Measurements from ENCODE around the gene EMILIN2. TPM values are rescaled to one million over a fixed set of nuclear protein-coding genes. Genes with fewer than 3 reads are reported as not detected.
A peak's percentile ranks its signal among the peaks of the same experiment; 100 is the strongest.

Gene EMILIN2
- total RNA-seq, 2 donors from 2014 or later, result 33.6 to 38.6 TPM

DNA sequence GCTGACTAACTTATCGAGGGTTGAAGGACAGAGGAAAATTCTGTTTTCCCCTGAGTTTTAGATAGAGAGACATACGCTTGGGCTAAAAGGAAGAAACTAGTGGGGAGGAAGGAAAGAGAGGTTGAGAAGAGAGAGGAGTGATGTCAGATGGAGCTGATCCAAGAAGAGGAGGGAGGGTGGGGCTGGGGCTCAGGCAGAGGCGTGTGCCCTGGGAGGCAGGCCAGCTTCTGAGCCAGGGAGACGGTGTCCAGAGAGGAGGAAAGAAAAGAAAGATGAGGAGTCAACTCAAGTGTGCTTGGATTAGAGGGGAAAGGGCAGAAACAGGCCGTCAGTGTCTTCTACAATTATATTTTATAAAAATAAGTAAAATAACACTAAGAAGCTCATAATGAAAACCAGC, 56.2 kb downstream of the EMILIN2 start:
- Histone ChIP-seq H3K4me3 (no peak overlapping the region), H3K9me3 (no peaks in the 10 kb centered on the region), H3K27me3 (replicated peaks; ENCODE audit: insufficient read depth) (no peaks in the 10 kb centered on the region), H3K36me3 (no peaks in the 10 kb centered on the region), H3K27ac (no peak overlapping the region), H3K4me1 (replicated peaks) (no peaks in the 10 kb centered on the region)
- 24% methylated on average over 5 of the region's 5 CpGs for WGBS
- no peak for DNase-seq (ENCODE audit: low spot score)
- TF ChIP-seq POLR2AphosphoS5 (IDR thresholded peaks at IDR 0.05), result no peak
- TF ChIP-seq, protein P1, sequence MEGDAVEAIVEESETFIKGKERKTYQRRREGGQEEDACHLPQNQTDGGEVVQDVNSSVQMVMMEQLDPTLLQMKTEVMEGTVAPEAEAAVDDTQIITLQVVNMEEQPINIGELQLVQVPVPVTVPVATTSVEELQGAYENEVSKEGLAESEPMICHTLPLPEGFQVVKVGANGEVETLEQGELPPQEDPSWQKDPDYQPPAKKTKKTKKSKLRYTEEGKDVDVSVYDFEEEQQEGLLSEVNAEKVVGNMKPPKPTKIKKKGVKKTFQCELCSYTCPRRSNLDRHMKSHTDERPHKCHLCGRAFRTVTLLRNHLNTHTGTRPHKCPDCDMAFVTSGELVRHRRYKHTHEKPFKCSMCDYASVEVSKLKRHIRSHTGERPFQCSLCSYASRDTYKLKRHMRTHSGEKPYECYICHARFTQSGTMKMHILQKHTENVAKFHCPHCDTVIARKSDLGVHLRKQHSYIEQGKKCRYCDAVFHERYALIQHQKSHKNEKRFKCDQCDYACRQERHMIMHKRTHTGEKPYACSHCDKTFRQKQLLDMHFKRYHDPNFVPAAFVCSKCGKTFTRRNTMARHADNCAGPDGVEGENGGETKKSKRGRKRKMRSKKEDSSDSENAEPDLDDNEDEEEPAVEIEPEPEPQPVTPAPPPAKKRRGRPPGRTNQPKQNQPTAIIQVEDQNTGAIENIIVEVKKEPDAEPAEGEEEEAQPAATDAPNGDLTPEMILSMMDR (IDR thresholded peaks at IDR 0.05), result no peak
- TF ChIP-seq POLR2A (IDR thresholded peaks at IDR 0.05), result no peak
- intact Hi-C loops (cut with DNase I), result no loop called here

DNA sequence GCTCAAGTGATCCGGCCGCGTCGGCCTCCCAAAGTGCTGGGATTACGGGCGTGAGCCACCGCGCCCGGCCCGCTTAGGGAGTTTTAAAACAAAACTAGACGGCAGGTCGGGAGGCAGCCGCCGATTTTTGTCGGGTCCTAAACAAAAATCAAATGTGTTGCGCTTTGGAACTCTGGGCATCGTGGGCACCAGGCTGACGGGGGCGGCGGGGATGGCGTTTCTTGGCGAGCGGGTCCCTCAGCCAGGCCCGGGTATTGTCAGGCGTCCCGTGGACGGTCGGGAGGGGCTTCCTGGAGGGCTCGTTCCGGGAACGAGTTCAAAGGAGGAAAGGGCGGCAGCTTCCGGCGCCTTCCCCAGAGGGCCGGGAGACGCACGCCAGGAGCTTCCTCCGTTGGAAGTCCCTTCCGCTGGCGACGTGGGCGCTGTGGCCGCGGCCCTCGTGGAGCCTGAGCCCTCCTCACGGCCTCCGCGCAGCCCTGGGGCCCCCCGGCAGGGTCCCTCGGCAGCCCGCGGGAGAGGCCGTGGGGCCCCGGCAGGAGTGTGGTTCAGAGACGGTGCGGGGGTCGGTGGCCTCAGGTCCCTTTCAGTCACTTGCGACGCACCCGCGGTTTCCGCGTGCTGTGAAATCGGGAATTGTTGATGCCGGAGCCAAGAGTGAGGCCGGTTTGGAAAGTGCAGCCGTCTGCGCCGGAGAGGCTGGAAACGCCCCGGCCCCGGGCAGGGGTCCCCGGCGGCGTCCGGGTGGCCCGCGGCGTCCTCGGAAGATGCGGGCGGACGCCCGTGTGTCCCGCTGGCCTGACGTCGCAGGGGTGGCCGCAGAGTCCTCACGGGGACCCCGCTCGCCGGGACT, 59.3 kb downstream of the EMILIN2 start:
- WGBS, result 19% methylated on average over 62 of the region's 92 CpGs
- Histone ChIP-seq H3K27me3 (replicated peaks; ENCODE audit: insufficient read depth) (no peaks in the 10 kb centered on the region), H3K4me1 (replicated peaks) (no peaks in the 10 kb centered on the region), H3K36me3 (no peaks in the 10 kb centered on the region), H3K9me3 (no peaks in the 10 kb centered on the region), H3K27ac (peak overlapping the region; percentile 51 to 58), H3K4me3 (peak overlapping the region; percentile 48 to 57)
- no peak for DNase-seq (ENCODE audit: low spot score)
- intact Hi-C loops (cut with DNase I), result no loop called here
- TF ChIP-seq, protein P1 (IDR thresholded peaks at IDR 0.05), result no peak
- TF ChIP-seq POLR2A (IDR thresholded peaks at IDR 0.05) (no peak), POLR2AphosphoS5 (IDR thresholded peaks at IDR 0.05) (peak; percentile 24)

DNA sequence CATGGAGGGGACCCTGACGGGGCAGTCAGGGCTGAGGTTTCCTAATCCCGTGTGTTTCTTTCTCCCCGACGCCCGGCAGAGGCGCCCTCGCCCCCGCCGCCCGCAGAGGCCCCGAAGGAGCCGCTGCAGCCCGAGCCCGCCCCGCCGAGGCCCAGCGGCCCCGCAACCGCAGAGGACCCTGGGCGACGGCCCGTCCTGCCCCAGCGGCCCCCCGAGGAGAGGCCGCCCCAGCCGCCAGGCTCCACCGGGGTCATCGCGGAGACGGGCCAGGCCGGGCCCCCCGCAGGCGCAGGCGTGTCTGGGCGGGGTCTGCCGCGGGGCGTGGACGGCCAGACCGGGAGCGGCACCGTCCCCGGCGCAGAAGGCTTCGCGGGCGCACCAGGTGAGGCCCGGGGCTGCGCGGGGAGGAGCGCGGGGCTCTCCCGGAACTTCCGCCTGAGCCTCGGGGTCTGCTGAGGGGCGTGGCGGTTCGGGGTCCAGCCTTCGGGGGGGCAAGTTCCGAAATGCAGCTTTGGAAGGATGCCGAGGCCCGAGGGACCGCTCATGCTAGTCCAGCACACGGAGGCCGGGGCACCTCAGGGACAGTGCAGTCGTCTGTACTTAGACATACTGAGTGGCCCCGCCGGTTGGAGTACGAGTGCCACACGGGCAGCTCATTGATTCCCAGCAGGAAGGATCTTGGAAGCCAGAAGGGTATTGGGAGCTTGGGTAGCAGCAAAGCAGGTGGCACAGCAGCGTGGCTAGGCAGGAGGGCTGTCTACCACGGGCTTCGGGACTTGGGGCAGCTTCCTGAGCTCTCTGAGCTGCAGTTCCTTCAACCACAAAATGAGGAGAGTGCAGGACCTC, 60.1 kb downstream of the EMILIN2 start:
- no peaks in the 10 kb centered on the region for H3K27me3 ChIP-seq (replicated peaks; ENCODE audit: insufficient read depth)
- DNase-seq (ENCODE audit: low spot score), result no peak

DNA sequence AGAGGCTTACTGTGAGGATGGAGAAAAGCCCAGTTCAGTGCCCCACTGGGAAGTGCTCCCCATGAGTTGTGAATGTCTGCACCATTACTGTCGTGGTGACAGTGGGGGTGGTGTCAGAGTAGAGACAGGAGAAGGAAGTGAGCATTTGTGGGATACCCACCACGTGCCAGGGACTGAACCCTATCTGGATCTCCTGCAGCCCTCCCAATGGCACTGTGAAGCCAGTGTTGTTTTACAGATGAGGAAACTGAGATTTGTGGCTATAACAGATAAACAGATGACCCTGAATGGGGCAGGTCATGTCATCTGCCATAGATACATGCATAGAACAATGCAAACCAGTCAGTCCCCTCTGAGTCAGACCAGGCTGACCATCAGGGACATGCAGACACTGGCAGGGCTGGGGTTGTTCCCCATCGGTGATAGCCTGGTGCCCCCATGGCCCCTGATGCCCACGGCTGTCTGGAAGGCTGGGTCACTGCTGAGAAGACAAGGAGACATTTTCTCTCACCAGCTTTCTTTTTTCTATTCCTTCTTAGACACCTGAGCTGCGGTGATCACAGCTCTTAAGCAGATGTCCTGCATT, 60.8 kb downstream of the EMILIN2 start:
- Histone ChIP-seq H3K27me3 (replicated peaks; ENCODE audit: insufficient read depth) (no peaks in the 10 kb centered on the region), H3K27ac (no peak overlapping the region), H3K4me1 (replicated peaks) (no peaks in the 10 kb centered on the region), H3K36me3 (no peaks in the 10 kb centered on the region), H3K9me3 (no peaks in the 10 kb centered on the region), H3K4me3 (peak overlapping the region in 1 of 2 donors; percentile 57)
- intact Hi-C loops (cut with DNase I), result no loop called here
- WGBS, result 71% methylated on average over 5 of the region's 5 CpGs
- no peak for DNase-seq (ENCODE audit: low spot score)
- TF ChIP-seq POLR2AphosphoS5 (IDR thresholded peaks at IDR 0.05) (no peak), POLR2A (IDR thresholded peaks at IDR 0.05) (no peak)
- TF ChIP-seq, protein P1 (IDR thresholded peaks at IDR 0.05), result no peak

More for the DNA sequence above, 60.1 kb downstream of the EMILIN2 start:
- intact Hi-C loops (cut with DNase I), result no loop called here
- peak overlapping the region; percentile 51 to 58 for H3K27ac ChIP-seq
- H3K9me3 ChIP-seq, result no peaks in the 10 kb centered on the region
- peak overlapping the region; percentile 48 to 57 for H3K4me3 ChIP-seq
- no peaks in the 10 kb centered on the region for H3K36me3 ChIP-seq
- 4% methylated on average over 23 of the region's 73 CpGs for WGBS
- TF ChIP-seq POLR2A (IDR thresholded peaks at IDR 0.05), result no peak
- TF ChIP-seq, protein P1 (IDR thresholded peaks at IDR 0.05), result peak in 1 of 4 experiments; percentile 12
- no peaks in the 10 kb centered on the region for H3K4me1 ChIP-seq (replicated peaks)

All from prostate gland (tissue), 2 donors.